HG03571 (cell line): ENCODE results near the gene MORN4.

Experiments used
- ATAC-seq: cut with Tn5 transposase; IDR thresholded peaks from one replicate; pipeline ENCODE4 v1.9.1; 2021; ENCODE audit not compliant: unreplicated experiment

The MORN4 gene

GRCh38 chr10:97575127-97575668 is 58.1 kb downstream of the MORN4 start:
- no peak for ATAC-seq

DNA sequence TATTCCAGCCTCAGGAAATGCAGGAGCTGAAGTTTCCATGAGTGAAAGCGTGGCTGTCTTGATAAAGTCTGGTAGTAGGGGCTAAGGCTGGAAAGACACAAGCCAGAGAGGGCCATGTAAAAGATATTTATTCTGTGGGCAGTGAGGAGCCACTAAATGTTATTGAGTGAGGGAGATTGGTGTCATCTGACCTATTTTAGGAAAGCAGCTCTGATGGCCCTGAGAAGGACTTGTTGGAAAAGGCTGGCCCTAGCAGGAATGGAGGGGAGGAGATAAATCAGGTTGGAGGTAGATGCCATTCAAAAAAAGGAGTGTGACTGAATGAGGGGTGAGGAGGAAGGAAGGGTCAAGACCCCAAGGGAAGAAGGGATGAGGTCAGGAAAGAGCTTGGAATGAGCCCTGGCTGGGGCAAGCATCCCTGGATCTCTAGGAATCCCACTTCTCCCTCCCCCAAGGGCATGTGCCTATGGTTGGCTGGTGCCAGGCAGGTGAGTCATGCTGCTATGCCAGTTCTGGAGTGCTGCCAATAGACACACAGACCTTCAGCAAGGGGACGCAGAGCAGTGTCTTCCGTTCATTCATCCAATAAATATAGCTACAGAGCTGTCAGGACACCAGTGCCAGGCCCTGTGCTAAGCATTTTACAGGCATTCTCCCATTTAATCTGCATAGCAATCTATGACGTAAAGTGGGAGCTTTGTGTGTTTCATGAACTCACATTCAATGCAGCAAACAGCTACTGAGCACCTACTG is 58.8 kb downstream of the MORN4 start:
- no peak for ATAC-seq

DNA sequence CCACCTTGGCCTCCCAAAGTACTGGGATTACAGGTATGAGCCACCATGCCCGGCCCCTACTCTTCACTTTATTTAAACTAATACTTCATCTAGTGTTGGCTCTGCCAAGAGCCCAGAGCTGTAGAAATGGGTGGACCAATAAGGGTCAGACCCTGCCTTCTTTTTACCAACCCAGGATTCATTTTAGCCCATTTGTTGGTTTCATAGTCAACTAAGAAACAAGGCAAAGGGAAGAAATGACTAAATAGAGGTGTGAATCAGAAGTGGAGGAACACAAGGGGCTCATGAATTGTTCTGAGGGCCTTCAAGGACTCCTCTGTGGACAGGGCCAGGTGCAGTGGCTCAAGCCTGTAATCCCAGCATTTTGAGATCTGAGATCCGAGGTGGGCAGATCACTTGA is 59.6 kb downstream of the MORN4 start:
- no peak for ATAC-seq

- no peak for ATAC-seq
These were observed 60.3 kb downstream of the MORN4 start for GRCh38 chr10:97573021-97573420.

DNA sequence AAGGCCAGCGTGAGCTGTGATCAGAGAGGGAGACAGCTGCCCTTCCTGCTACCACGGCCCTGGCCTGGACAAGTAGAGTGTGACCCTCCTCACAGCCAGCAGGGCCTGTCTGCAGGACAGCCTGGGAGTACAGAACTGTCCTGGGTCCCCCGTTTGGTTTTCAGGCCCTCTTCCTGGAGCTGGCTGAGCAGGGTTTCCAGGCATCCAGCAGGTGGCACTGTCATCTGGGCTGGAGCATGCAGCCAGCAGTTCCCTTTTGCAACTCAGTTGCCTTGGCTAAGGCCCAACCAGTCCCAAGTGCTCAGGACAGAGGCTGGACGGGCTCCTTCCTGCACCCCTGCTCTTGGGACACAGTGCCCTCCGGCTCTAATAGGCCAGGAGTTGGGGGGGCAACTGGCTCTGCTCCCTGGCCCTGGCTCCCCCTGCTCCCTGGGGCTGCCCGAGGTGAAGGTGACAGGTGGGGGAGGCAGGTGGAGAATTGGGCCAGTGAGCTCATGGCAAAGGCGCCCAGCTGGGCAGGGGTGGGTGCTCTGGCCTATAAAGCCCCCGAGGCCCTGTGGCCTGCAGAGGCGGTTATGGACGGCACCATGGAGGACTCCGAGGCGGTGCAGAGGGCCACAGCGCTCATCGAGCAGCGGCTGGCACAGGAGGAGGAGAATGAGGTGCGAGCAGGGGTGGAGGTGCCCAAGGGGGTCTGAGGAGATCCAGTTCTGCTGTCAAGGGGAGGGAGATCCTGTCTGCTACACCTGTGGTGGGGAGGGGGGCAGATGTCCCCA is 60.9 kb downstream of the MORN4 start, which contains the start of gene ANKRD2:
Gene ANKRD2 (plus strand): TSS at position 566 of the 776 bp plus-strand sequence. CDS start 10 bp downstream, at position 576.
- ATAC-seq: no peak

GRCh38 chr10:97571622-97572021 is 61.7 kb downstream of the MORN4 start:
- no peak for ATAC-seq

DNA sequence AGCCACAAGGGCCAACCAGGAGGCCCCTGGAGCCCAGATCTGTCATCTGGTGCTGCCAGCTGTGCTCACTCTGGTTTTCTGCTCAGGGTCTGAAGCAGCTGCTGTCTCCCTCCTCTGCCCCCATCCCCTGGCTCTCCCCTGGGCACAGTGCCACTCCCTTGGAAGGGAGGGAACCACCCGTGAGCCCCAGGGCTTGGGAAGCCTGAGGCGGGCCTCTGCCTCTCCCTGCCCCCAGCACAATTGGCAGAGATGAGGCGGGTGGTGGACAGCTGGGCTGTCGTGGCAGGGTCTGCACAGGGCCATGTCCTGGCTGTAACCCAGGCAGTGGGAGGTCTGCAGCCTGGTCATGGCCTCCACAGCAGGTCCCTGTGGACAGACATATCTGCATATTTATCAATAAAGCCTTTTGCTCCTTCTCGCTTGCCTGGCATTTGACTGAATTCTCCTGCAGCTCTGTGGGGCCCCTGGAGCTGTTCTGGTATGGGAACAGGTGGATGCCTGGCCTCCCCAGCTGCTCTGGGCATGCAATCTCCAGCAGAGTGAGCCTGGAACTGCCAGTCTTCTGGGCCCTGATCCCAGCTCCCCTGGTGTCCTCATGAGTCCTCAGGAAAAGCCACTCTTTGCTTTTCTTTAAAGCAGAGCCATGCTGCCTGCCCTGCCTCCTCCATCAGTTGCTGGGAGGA is 62.4 kb downstream of the MORN4 start:
- ATAC-seq: no peak

- no peak for ATAC-seq
These were observed 63.0 kb downstream of the MORN4 start for GRCh38 chr10:97570146-97570788.

- ATAC-seq: no peak
These were observed 65.4 kb downstream of the MORN4 start for GRCh38 chr10:97567891-97568290.

DNA sequence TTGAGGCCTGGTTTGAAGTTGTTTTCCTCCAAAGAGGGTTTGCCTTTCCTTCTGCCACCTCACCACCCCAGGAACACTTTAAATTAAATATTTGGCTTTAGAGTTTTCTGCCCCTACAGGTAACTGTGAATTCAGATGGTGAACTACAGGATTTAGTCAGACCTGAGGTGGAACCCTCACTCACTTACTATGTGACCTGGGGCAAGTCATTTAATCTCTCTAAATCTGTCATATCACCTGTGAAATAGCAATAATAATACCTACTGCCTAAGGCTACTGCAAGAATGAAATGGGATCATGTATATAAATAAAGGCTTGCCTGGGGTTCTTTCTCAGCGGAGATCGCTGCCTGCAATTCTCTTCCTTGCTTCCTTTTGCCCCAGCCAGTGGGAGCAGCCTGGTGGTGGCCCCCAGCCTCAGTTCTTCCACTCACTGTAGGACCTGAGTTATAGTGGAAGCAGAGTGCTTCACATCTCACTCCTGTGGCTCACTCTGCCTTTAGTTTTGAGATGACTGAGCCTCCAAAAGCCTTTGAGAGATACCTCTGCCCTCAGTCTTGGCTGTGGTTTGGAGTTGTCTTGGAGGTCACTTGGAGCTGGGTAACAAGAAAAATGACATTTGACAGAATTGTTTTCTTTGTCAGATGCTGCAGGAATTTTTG is 66.8 kb downstream of the MORN4 start:
- no peak for ATAC-seq

GRCh38 chr10:97564776-97565175 is 68.5 kb downstream of the MORN4 start:
- no peak for ATAC-seq
